GM18517 (cell line): ENCODE measurements around the gene TMEM125.

Source experiments
- ATAC-seq: cut with Tn5 transposase; IDR thresholded peaks from one replicate; pipeline ENCODE4 v1.9.1; 2021; ENCODE audit warnings: mild to moderate bottlenecking, moderate library complexity; ENCODE audit not compliant: unreplicated experiment

TMEM125 gene

DNA sequence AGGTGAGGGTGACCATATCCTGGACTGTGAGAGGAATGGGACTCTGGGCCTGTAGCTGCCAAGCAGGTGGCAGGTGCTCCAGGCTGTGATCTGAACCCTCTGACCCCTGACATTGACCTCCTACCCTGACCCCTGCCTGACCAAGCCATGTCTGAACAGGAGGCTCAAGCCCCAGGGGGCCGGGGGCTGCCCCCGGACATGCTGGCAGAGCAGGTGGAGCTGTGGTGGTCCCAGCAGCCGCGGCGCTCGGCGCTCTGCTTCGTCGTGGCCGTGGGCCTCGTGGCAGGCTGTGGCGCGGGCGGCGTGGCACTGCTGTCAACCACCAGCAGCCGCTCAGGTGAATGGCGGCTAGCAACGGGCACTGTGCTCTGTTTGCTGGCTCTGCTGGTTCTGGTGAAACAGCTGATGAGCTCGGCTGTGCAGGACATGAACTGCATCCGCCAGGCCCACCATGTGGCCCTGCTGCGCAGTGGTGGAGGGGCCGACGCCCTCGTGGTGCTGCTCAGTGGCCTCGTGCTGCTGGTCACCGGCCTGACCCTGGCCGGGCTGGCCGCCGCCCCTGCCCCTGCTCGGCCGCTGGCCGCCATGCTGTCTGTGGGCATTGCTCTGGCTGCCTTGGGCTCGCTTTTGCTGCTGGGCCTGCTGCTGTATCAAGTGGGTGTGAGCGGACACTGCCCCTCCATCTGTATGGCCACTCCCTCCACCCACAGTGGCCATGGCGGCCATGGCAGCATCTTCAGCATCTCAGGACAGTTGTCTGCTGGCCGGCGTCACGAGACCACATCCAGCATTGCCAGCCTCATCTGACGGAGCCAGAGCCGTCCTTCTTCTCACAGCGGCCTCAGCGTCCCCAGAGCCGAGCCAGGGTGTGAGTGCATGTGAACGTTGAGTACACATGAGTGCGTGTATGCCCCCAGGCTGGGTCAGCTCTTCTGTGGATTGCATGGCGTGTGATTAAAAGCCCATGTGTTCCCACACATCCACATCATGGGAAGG lies 3.1 kb downstream of the TMEM125 start:
- no peak for ATAC-seq

GRCh38 chr1:43273708-43274107 lies 3.9 kb downstream of the TMEM125 start:
- ATAC-seq: no peak

DNA sequence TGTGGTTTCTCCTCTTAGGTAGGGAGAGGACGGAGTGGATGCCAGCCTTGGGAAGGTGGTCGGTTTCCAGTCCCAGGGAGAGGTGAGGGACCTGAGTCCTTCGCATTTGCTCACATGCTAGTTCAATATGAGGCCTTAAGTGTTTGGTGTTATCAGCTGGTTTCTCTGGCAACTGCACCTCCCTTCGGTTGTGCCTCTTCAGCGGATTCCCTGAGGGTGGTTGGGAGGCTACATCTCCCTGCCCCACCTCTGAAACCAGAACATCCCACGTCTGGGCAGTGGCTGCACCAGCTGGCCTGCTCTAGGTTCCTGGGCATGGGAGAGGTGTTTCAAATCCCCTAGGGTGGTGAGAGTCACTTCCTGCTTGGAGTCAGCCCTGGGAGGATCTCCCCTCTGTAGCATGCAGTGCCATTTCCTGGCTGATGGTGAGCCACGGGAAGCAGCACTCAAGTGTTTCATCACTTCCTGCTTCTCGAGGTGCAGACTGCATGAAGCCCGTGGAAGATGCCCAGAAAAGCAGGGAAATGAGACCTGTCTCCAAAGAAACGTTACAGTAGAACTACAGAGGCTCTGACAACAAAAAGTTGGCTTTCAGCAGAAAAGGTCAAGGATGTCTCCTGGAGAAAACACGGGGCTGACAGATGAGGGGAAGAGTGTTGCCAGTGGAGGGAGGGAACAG lies 4.5 kb downstream of the TMEM125 start:
- ATAC-seq: no peak

DNA sequence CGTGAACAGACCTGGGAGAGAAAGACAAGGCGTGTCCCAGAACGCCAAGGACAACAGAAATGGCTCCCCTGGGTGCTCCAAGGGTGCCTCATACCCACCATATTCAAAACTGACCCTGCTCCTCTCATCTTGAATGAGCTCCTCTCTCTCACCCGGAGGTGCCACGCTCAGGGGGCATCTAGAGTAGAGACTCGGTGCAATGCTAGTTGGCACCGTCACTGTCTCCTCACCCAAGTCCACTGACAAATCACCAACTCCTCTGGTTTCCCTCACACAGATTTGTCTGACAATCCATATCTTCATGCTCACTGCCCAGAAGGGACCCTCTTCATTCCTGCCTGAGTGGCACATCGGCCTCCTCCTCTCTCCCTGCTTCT lies 5.0 kb downstream of the TMEM125 start:
- no peak for ATAC-seq

DNA sequence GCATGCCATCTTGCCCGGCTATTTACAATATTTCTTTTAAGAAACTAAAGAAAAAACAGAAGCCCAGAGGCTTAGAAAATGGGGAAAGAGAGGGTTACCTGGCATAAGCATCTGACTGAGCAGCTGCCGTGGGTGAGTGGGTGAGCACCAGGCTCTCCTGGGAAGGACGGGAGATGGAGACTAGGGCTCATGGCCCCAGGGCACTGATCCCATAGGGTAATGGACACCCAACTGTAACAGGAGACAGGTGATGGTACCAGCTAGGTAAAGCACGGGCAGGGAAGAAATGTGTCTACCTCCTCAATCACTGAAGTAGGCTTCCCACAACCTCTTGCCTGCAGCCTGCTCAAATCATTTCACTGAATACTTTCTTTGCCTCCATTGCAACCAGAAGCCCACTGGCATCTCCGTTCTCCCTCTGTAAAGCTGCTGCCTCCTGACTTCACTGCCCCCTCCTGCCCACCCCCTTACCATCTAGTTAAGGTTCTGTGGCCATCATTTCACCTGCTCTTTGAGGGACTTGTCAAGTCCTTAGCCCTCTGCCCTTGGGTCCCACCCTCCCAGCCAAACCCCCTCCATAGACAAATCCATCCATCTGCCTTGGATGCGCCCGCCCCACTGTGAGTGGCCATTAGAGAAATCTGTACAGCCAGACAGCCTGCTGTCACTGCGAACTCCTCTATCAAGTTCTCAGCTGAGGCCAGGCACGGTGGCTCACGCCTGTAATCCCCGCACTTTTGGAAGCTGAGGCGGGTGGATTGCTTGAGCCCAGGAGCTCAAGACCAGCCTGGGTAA lies 6.2 kb downstream of the TMEM125 start:
- no peak for ATAC-seq

DNA sequence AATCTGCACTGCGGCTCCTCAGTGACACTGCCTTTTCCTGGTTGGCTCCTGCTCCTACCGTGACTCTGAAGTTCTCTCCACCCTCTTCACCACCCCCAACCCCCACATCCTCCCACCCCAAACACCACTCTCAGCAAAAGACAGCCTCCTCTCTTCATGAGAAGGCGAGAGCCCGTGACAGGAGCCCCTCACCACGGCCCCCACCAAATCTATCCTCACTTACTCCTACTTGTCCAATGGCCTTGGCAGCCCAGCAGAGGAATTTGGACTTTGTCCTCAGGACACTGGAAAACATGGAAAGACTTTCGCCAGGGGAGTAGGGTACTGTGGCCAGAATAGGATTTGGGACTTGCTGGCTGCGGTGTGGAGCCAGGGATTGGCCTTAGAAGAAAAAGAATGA lies 6.9 kb downstream of the TMEM125 start:
- no peak for ATAC-seq

DNA sequence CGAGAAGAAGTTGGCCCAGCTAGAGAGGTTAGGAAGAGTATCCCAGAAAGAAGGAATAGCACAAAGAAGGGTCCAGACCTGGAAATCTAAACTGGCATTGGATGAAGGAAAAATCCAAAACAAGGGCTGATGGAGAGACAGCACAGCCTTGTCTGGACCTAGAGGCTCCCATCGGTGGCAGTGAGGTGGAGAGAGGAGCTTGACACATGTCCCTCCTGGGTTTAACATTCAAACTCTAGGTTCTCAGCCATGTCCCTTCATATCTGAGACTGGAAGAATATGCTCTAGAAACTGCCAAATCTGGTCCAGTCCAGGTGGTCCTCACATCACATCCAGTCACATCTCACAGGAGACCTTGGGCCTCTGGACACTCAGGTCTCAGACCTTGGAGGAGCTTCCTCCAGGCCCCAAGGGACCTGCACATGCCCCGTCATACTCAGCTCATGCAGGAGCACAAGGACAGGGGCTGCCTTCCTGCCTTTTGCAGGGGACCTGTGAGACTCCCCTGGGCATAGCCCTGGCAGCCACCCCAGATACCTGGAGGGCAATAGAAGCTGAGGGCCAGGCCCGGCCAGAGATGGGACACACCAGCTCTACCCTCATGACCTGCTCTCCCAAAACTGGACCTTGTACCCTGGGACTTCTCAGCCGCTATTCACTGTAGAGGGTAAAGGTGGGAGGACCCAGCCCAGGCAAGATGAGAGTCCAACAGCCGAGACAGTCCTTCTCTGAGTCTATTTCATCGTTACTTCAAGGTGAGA lies 7.5 kb downstream of the TMEM125 start:
- no peak for ATAC-seq

DNA sequence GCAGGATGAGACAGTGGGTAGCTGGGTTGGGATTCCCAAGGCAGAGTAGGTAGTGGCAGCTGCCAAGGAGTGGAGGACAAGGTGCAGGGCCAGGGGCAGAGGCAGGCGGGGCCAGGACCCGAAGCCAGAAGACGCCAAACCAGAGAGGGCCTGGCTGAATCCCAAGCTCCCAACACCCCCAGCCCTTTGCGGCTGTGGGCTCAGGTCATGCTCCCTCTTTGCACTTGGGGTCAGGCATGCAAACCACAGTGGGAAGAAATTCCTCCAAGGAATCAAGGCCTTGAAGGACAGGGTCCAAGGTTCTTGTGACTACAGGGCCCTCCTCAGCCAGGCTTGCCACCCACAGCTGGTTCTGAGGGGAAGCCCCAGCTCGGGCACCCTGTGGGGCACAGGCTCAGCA lies 9.4 kb downstream of the TMEM125 start:
- ATAC-seq: no peak

DNA sequence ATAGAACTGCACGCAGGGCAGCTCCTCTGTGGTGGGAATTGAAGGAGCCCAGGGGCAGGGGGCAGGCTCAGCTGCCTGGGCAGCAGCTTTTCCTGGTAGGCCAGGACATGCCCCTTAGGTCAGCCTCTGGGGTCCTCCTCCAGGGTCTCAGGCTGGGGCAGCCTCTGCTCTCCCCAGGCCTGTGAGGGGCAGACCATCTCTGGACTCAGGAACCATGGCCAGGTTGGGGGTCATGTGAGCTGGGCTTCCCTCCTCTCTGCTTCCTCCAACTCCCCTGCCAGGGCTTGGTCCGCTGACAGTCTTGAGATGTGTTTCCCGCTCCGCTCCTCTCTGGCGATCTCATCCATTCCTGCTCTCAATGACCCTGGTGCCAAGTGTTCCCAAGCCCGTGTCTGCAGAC lies 9.9 kb downstream of the TMEM125 start:
- ATAC-seq: no peak

- no peak for ATAC-seq
Measured at GRCh38 chr1:43280692-43281091, 10.9 kb downstream of the TMEM125 start.

- ATAC-seq: no peak
Measured at GRCh38 chr1:43282220-43283195, 12.7 kb downstream of the TMEM125 start.

- no peak for ATAC-seq
Measured at GRCh38 chr1:43284065-43284464, 14.3 kb downstream of the TMEM125 start.

DNA sequence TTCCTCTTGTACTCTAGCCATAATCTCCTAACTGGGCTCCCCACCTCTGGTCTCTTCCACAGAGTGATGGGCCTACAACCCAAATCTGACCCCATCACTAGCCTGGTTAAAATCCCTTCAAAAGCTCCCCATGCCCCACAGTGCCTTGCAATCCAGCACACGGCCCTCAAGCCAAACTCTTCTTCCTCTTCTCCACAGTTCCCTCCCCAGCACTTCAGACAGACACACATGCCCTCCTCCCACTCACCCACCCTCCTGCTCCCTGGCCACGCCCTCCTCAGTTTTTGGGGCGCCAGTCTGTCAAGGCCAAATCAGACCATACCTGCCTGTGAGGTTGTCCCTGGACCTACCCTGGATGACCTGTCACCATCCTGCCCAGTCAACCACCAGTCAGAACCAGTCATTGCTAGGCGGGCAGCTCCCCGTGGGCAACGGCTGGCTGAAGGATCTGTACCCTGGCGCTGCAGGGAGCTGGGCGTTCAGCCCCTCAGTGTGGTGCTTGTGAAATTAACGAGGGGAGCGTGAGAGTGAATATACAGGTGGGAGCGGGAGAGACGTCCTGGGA lies 14.8 kb downstream of the TMEM125 start:
- no peak for ATAC-seq

DNA sequence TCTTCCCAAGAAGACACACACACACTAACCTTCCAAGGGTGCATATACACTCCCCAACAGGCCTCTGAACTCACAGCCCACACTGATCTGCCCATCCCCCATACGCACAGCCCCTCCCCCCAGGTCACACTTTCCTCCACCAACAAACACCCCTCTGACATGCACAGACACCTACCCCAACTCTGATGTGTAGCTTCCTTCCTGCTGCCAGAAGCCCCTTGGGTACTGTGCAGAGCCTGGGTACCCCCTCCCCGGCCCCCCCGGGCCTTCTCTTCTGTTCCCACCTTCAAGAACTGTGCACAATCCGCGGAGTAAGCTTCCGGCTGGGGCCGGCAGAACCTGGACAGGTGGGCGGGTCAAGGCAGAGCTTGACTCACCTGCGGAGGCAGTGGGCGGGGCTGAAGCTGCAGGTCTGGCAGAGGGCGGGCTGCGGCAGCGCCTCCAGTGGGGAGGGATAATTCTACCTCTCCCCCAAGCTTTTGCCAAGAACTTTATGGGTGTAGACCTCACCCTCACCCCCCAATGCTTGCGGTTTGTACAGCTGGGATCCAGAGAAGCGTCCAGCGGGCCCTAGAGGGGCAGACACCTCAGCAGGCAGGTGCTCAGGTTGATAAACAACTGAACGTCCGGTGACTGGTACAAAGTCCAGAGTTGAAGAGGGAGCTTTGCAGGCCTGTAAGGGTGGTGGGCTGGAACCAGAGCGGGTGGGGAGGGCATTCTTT lies 15.6 kb downstream of the TMEM125 start, which contains the start of gene C1orf210:
Gene C1orf210 (minus strand): TSS at position 313 of the 722 bp plus-strand sequence. CDS start 2,311 bp downstream, outside the sequence.
- no peak for ATAC-seq

DNA sequence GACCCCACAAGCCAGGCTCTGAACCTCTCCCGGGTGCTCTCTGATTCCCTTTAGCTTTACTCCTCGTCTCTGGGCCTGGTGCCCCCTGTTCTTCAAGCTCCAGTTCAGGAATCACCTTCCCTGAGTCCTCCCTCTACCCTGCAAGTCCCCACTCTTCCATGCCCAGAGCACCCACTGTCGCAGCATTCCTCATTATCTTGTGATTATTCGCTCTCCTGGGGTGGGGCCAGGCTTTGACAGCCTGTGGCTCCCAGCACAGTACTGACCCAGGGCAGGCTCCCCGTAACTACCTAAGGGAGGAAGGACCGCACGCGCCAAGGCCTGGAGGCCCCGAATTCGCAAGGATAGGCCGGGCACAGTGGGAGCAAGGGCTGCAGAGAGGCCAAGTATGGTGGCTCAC lies 16.3 kb downstream of the TMEM125 start:
- no peak for ATAC-seq

DNA sequence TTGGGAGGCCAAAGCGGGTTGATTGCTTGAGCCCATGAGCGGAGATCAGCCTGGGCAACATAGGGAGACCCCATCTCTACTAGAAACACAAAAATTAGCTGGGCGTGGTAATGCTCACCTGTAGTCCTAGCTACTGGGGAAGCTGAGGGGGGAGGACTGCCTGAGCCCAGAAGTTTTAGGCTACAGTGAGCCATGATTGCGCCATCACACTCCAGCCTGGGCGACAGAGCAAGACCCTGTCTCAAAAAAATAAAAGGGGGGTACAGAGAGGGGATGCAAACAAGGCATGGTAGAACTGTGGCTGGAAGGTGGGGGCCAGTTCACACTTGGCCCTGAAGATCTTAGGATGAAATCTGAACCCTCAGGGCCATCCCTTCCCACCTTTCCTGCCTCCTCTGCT lies 16.8 kb downstream of the TMEM125 start:
- ATAC-seq: no peak

- ATAC-seq: no peak
Measured at GRCh38 chr1:43288058-43288784, 18.4 kb downstream of the TMEM125 start.
